ENCODE data around the gene HTRA2.
A peak's percentile ranks its signal among the peaks of the same experiment; 100 is the strongest.

The HTRA2 gene

GRCh38 chr2:74516650-74517049, 13.1 kb upstream of the HTRA2 start:
- no peak for DNase-seq

DNA sequence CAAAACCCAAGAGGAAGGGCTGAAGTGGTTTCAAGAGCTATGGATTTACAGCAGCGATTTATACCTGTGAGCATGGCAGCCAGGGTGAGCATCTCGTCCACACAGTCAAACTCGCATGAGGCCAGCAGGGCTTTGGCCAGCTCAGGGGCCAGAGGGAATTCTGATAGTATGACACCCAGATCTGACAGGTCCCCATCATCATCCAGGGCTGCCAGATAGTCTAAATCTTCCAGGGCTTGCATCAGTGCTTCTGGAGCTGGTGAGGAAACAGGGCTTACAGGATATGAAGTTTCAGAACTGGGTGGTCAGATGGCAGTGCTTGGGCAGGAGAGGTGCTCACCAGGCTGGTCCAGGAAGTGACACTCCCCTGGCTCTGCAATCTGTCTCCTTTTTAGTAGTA, 7.2 kb upstream of the HTRA2 start:
- no peak for DNase-seq

- no peak for DNase-seq
These were observed 5.7 kb upstream of the HTRA2 start for GRCh38 chr2:74524005-74524404.

DNA sequence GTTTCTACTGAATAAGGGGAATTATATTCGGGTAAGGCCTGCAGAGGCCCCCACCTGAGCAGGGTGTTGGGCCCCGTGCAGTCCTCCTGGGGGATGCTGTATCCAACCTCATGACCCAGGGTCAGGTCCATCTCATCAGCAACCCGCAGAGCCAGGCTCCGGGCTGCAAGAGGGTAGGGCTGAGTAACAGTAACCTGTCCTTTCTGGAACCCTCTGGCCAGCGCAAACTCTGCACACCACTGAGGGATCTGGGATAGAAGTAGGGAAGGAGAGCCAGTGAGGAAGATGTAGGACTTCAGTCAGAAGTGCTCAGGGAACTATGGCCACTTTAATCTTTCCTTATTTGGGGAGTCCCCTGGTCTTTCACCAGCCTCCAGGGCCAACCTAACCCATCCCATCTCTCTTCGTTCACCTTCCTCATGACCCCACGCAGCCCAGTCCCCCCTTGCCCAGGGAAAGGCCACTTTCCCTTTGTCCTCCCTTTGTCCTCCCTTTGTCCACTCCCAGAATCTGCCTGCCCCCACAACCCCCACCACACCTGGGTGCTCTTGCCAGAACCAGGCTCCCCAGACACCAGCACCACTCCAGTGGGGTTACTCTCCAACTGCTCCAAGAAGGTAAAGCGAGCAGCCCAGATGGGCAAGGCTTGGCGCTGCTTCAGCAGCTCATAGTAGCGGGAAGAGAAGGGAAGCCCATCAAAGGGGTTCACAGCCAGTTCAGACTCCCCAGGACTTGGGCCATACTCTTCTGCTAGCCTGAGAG, 4.6 kb upstream of the HTRA2 start:
- DNase-seq, result no peak

DNA sequence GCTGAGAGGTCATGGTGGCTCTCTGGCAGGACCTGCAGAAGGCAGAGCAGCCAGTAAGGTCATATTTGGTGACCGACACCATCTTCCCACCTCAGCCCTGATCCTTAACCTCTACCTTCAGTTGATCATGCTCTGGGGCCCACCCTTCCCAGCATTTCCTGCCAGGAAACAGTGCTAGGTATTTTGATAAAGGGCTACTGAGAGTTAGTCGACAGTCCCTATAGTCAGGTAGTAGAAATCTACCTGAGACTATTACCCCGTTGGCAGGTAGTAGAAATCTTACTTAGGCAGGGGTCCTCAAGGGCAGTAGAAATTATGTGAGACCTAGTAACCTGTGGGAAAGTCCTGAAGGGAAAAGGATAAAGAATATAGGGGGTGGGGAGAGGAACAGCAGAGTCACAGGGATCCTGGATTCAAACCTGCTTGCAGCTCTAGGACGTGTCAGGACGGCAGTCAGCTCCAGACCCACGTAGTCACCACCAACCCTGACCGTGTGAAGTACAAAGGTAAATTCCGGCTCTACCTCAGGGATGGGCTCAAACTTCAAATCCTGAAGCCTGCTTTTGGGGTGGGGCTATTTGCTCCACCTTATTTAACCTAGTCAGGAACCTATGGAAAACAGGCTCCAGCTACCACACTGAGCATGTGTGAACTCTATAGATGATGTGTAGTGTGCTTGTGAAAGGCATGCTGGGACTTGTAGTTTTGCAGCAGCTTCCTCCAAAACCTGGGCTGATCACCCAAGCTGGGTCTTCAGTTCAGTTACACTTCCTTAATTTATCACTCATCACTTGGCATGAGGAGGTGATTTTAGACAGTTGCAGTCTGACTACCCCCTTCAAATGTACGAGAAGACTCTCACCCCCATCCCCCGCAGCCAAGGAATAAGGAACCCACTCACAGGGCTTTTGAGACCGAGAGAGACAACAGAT, 3.8 kb upstream of the HTRA2 start, which contains the start of gene DQX1:
Gene DQX1, minus strand, starts transcription at position 515 of the 932 bp plus-strand sequence. Its CDS starts 502 bp downstream, at position 13.
- no peak for DNase-seq

DNA sequence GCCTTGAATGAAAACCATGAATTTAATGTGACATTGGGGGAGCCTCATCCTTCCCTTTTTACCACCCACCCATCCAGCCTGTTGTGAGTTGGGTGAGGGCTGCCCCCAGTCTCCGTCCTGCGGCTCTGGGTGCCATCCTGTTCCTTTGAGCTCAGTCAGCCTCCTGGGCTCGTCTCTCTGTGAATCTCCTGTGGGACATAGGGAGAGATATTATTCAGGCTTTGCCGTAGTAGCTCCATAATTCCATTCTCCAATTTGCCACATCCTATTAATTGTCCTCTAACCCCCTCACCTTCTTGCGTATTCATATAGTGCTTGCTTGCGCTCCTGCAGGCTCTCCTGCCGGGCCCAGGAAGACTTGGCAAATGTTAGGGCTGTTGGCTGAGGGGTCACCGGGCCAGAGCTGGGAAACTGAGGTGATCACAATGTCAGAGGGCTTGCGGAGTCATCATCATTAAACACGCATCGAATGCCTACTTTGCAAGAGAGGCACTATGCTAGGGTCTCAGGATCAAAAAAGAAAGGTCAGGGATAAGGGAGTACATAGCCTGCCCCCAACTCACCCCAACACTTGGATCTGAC, 3.0 kb upstream of the HTRA2 start:
- DNase-seq, result no peak

- no peak for DNase-seq
These were observed 2.0 kb upstream of the HTRA2 start for GRCh38 chr2:74527741-74528140.

DNA sequence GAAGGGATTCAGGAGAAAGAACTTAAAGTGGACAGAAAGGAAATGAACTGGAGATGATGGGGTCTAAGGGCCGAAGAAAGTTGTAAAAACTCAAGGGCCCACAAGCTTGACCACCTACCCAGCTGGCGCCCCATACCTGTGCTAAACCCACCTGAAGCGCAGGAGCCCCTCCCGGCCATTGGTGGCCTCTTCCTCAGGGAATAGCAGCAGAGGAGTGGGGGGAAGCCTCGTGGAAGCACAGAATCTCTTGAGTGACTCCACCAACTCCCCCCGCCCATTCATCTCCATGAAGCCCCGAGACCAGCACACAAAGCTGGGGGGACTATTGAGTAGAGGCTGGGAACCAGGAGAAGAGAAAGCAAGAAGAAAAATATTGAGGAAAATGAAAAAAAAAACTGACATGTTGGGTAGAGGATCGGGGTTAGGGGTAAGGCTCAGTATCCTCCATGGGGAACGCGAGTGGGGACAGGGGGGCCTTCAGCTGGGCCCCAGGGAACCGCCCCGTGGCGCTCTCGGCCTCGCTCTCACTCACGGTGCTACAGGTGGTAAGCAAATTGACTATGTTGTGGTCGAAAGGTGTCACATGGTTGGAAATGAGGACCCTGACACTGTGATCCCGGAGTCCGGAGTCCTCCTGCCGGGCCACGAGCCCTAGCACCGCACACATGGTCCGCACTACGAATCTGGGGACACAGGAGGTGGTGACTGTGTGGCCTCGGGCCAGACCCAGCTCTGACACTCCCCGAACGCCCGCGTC, 955 bp upstream of the HTRA2 start:
- no peak for DNase-seq

DNA sequence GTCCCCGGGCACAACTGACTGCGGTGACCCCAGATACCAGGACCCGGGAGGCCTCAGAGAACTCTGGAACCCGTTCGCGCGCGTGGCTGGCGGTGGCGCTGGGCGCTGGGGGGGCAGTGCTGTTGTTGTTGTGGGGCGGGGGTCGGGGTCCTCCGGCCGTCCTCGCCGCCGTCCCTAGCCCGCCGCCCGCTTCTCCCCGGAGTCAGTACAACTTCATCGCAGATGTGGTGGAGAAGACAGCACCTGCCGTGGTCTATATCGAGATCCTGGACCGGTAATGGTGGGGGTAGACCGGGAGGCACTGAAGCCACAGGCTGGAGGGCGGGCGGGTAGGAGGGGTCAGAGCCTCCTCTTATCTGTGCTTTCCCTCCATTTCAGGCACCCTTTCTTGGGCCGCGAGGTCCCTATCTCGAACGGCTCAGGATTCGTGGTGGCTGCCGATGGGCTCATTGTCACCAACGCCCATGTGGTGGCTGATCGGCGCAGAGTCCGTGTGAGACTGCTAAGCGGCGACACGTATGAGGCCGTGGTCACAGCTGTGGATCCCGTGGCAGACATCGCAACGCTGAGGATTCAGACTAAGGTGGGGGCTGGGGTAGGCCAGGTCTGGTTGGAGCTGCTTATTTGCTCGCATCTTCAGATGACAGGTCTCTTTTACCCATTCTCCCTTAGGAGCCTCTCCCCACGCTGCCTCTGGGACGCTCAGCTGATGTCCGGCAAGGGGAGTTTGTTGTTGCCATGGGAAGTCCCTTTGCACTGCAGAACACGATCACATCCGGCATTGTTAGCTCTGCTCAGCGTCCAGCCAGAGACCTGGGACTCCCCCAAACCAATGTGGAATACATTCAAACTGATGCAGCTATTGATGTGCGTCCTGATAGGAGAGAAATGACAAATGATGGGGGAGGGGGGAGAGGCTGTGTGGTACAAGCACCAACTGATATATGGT, 780 bp downstream of the HTRA2 start:
- no peak for DNase-seq

DNA sequence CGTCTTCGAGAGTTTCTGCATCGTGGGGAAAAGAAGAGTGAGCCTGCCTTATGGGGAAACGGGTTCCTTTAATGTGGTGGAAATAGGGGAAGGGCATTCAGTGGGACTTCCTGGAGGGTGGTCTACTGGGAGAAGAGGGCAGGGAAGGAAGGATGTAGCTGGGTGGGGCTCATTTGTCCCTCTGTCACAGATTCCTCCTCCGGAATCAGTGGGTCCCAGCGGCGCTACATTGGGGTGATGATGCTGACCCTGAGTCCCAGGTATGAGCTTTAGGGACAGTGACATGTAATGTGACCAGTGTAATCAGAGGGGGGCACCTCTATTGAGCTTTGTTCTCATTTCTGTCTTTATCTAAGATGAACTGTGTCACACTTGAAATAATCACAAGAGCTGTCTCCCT, 1.9 kb downstream of the HTRA2 start:
- no peak for DNase-seq

- peak; percentile 62 for DNase-seq
These were observed 2.5 kb downstream of the HTRA2 start for GRCh38 chr2:74532222-74532621.

DNA sequence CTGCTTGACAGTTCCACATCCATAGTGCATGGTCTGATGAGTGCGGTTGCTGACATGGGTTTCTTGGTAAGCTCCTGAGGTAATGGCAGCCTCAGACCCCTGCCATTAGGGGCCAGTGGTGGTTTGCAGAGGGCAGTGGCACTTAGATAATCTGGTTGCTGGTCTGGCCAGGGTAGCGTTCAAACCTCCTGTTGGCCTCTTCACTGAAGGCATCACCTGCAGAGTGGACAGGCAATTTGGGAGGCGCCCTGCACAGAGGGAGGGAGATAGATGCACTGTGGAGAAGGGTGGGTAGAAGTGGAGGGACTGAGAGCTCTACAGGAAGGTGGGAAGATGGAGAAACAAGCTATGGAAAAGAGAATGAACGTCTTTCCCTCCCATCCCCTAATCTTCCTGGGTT, 3.7 kb downstream of the HTRA2 start:
- no peak for DNase-seq

GRCh38 chr2:74534411-74534810, 4.7 kb downstream of the HTRA2 start:
- no peak for DNase-seq

DNA sequence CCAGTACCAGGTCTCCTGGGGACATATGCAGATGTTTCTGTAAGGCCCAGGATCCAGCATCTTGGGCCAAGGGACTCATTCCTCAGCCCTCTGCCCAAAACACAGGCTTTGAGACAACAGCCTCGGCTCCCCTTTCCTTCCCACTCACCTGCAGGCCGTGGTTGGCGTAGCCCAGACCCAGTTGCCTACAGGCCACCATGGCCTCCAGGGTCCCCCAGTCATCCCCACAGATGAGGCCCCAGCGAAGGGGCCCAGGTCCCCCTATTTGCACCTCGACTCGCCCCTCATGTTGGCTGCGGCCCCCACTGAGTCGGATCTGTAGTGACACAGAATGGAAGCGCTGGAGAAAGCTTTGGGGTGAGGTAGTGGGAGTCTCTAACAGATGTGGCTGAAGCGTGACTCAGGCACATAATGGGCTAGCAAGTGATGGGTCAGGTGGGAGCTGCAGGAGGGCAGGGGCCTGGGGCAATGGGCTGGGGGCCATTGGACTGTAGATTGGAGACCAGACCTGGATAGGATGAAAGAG, 5.8 kb downstream of the HTRA2 start:
- no peak for DNase-seq

DNA sequence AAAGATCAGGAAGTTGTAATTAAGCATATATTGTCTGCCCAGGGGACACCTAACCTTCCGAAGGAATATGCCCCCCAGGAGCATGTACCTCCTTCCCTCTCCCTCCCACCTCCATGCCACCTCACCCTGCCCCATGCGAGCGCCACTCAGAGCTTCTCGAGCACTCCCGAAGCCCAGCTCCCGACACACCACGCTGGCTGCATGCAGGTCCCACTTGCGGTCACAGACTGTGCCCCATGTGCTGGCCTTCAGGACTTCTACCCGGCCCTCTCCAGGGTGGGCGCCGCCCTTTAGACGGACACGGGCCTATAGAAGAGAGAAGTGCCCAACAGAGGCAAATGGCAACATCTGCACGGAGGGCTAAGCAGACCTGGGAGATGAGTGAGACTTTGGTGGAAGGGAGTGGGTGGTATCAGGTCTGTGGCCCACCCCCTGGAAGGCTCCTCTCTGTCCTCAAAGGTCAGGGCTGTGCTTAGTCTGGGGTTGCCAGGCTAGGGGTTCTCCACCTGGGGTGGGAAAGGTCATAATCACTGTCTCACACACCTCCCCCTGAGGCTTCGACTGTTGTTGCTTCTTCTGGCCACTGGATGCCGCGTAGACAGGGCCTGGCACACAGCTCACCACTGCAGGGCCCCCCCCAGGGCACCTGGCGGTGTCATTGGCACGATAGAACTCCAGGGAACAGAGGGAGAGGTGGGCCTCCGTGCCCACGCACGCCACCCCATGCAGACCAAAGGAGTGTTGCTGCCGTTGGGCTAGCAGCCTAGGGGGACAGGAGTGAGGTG, 6.6 kb downstream of the HTRA2 start:
- no peak for DNase-seq

DNA sequence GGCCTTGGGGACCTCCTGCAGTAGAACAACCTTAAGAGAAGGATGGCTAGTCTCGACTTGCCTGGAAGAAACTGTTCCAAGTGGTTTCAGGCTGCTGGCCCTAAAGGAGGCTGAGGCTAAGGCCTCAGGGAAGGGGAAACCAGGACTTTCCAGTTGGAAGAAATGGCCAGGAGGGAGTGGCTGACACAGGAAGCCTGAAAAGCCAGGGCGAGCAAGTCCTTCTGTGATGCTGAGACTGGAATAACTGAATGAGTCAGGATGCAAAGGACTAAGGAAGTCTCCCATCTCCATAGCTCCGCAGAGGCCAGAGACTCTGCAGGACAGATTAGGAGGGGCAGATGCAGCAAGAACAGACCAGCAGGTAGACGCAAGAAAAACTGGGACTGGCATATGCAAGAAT, 7.4 kb downstream of the HTRA2 start:
- DNase-seq, result no peak

GRCh38 chr2:74538881-74539339, 9.2 kb downstream of the HTRA2 start:
- DNase-seq, result no peak

DNA sequence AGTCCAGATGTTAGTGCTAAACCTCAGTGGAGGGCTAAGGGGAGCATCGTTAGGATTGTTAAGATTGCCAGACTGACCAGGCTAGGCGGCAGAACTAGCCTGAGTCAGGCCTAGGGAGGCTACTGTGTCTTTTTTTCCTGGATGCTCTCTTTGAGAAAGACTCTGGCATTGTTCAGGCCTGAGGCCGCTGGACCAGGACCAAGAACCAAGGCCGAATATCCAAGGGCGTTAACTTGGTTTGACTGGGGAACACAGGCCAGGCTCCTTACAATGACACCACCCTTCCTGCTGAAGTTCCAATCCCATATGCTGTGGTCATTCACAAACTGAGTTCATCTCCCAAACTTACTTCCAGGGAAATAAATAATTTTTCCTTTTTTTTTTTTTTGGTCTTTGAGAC, 10.6 kb downstream of the HTRA2 start:
- DNase-seq, result no peak

DNA sequence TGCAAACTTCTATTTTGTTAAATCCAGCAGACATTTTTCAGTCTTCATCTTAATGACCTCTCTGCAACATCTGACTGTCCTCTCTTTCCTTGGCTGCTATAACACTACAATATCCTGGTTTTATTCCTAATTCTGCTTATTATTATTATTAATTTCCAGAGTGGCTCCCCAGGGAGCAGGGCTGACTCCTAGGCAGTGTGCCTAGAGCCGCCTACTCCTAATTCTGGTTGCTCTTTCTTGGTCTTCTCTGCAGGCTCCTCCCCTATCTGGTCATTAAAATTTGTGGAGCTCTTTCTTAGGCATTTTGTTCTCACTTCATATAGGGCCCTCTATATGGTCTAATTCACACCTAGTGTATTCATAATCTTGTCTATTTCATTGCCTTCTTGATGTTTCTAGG, 13.2 kb downstream of the HTRA2 start:
- no peak for DNase-seq

DNA sequence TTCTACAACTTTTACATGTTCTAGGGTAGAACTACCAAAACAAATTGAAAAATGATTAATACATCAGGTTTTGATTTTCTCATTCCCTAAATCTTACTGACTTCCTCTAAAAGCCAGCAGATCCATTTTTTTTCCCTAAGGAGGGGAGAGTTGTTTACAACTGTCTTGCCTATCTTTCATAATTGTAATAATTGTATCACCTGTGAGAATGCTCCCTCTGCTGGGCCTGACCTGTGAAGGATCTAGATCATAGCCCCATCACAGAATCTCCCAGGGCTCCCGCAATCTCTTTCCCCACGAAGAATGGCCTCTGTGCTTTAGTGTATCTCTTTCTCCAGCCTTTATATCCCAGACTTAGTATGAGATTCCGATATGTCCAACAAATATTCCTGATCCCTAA, 14.9 kb downstream of the HTRA2 start:
- no peak for DNase-seq

- DNase-seq, result no peak
These were observed 16.3 kb downstream of the HTRA2 start for GRCh38 chr2:74546004-74546403.
